Measurements from ENCODE around the gene MICB. TPM values are rescaled to one million over a fixed set of nuclear protein-coding genes. Genes with fewer than 3 reads are reported as not detected.

MICB gene
- total RNA-seq, 1 donor from 2014 or later = 36.1 TPM

DNA sequence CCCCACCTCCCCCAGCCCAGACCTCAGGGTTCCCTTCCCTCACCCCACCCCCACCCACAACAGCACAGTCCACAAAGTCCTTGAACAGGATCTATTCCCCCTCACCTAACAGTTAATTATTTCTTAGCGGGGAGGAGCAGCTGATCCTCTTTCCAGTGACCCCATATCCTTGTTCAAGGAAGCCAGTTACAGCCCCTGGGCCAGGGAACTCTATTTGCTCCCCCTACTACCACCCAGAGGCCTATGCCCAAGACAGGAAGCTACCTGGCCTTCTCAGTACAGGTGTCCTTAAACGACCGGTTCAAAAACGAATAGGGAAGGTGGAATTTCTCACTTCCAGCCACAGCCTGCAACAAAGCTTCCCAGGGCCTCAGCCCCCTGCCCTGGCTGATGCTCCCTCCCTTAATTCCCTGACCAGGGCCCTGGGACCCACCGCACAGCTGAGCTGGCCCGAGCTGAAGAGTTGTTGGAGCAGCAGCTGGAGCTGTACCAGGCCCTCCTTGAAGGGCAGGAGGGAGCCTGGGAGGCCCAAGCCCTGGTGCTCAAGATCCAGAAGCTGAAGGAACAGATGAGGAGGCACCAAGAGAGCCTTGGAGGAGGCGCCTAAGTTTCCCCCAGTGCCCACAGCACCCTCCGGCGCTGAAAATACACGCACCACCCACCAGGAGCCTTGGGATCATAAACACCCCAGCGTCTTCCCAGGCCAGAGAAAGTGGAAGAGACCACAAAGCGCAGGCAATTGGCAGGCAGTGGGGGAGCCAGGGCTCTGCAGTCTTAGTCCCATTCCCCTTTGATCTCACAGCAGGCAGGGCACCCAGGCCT is 31.6 kb downstream of the MICB start:
- no peak for DNase-seq (ENCODE audit: low spot score)
- H3K4me1 Mint-ChIP-seq (ENCODE audit: low read depth) = peaks cover 7% of the 10 kb centered on the region

GRCh38 chr6:31530659-31531058 is 32.7 kb downstream of the MICB start:
- Mint-ChIP-seq H3K4me1 (ENCODE audit: low read depth) (peaks cover 11% of the 10 kb centered on the region), H3K36me3 (ENCODE audit: low read depth) (peaks cover 50% of the 10 kb centered on the region), H3K27ac (no peak overlapping the region), H3K27me3 (ENCODE audit: insufficient read depth) (no peaks in the 10 kb centered on the region), H3K9me3 (no peaks in the 10 kb centered on the region), H3K4me3 (no peak overlapping the region)
- intact Hi-C loops (cut with micrococcal nuclease) = no loop called here
- DNase-seq (ENCODE audit: low spot score) = no peak

More for the DNA sequence above, 31.6 kb downstream of the MICB start:
- Mint-ChIP-seq H3K27ac (no peak overlapping the region), H3K36me3 (ENCODE audit: low read depth) (peaks cover 39% of the 10 kb centered on the region), H3K4me3 (no peak overlapping the region), H3K9me3 (no peaks in the 10 kb centered on the region), H3K27me3 (ENCODE audit: insufficient read depth) (no peaks in the 10 kb centered on the region)
- intact Hi-C loops (cut with micrococcal nuclease) = no loop called here

- Mint-ChIP-seq H3K4me1 (ENCODE audit: low read depth) (peaks cover 16% of the 10 kb centered on the region), H3K27ac (no peak overlapping the region), H3K9me3 (no peaks in the 10 kb centered on the region), H3K36me3 (ENCODE audit: low read depth) (peaks cover 55% of the 10 kb centered on the region), H3K4me3 (no peak overlapping the region), H3K27me3 (ENCODE audit: insufficient read depth) (no peaks in the 10 kb centered on the region)
- no peak for DNase-seq (ENCODE audit: low spot score)
- intact Hi-C loops (cut with micrococcal nuclease) = no loop called here
Measured at GRCh38 chr6:31531162-31531561, 33.2 kb downstream of the MICB start.

- peaks cover 62% of the 10 kb centered on the region for H3K36me3 Mint-ChIP-seq (ENCODE audit: low read depth)
- no peak for DNase-seq (ENCODE audit: low spot score)
- no peaks in the 10 kb centered on the region for H3K9me3 Mint-ChIP-seq
- H3K4me3 Mint-ChIP-seq = no peak overlapping the region
- peak overlapping the region; percentile 0 for H3K27ac Mint-ChIP-seq
- peaks cover 21% of the 10 kb centered on the region for H3K4me1 Mint-ChIP-seq (ENCODE audit: low read depth)
- H3K27me3 Mint-ChIP-seq (ENCODE audit: insufficient read depth) = no peaks in the 10 kb centered on the region
- intact Hi-C loops (cut with micrococcal nuclease) = no loop called here
Measured at GRCh38 chr6:31531771-31532643, 34.1 kb downstream of the MICB start.

DNA sequence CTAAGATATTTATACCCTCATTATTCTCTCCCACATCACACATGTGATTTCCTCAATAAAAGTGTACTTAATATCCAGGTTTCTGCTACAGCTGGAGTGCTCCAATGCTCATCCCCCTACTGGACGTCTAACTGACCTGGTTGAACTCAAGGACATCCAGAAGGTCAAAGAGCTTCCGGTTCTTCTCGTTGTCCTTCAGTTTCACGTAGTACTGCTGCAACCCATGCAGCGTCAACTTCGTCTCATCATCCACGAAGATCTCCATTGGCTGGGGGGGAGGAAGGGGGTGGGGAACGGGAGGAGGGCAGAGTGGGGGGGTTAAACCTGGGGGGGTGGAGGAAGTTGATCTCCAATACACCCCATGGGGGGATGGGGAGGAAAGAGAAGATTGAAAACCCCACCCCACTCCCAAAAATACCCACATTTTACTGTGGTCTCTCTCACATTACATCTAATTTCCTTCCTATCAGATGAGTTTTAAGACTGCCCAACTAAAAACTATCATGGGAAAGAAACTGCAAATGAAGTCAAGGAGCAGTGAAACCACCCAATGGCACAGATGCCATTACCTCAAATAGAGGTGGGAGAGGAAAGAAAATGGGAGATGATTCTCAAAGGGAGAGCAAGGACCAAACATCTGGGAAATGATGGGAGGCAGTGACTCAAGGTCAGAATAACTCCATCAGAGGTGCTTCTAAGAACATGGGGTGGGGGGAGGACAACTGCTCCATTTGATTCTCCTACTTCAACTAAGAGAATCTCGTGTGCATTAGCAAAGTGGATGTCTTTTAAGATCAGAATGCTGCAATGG is 34.9 kb downstream of the MICB start:
- Mint-ChIP-seq H3K4me1 (ENCODE audit: low read depth) (peaks cover 21% of the 10 kb centered on the region), H3K36me3 (ENCODE audit: low read depth) (peaks cover 66% of the 10 kb centered on the region), H3K9me3 (no peaks in the 10 kb centered on the region), H3K27ac (peak overlapping the region; percentile 0), H3K27me3 (ENCODE audit: insufficient read depth) (no peaks in the 10 kb centered on the region), H3K4me3 (no peak overlapping the region)
- intact Hi-C loops (cut with micrococcal nuclease) = no loop called here
- DNase-seq (ENCODE audit: low spot score) = no peak

GRCh38 chr6:31533455-31533841 is 35.5 kb downstream of the MICB start:
- H3K36me3 Mint-ChIP-seq (ENCODE audit: low read depth) = peaks cover 67% of the 10 kb centered on the region
- no peak for DNase-seq (ENCODE audit: low spot score)
- peaks cover 26% of the 10 kb centered on the region for H3K4me1 Mint-ChIP-seq (ENCODE audit: low read depth)
- no peaks in the 10 kb centered on the region for H3K9me3 Mint-ChIP-seq
- intact Hi-C loops (cut with micrococcal nuclease) = no loop called here
- H3K4me3 Mint-ChIP-seq = no peak overlapping the region
- no peak overlapping the region for H3K27ac Mint-ChIP-seq
- H3K27me3 Mint-ChIP-seq (ENCODE audit: insufficient read depth) = no peaks in the 10 kb centered on the region

GRCh38 chr6:31534011-31534410 is 36.1 kb downstream of the MICB start:
- Mint-ChIP-seq H3K27ac (no peak overlapping the region), H3K4me1 (ENCODE audit: low read depth) (peaks cover 31% of the 10 kb centered on the region), H3K27me3 (ENCODE audit: insufficient read depth) (no peaks in the 10 kb centered on the region), H3K9me3 (no peaks in the 10 kb centered on the region), H3K4me3 (no peak overlapping the region), H3K36me3 (ENCODE audit: low read depth) (peaks cover 71% of the 10 kb centered on the region)
- no peak for DNase-seq (ENCODE audit: low spot score)
- intact Hi-C loops (cut with micrococcal nuclease) = no loop called here

- peaks cover 37% of the 10 kb centered on the region for H3K4me1 Mint-ChIP-seq (ENCODE audit: low read depth)
- no peak overlapping the region for H3K4me3 Mint-ChIP-seq
- H3K27me3 Mint-ChIP-seq (ENCODE audit: insufficient read depth) = no peaks in the 10 kb centered on the region
- H3K27ac Mint-ChIP-seq = no peak overlapping the region
- H3K36me3 Mint-ChIP-seq (ENCODE audit: low read depth) = peaks cover 77% of the 10 kb centered on the region
- H3K9me3 Mint-ChIP-seq = no peaks in the 10 kb centered on the region
- intact Hi-C loops (cut with micrococcal nuclease) = no loop called here
- DNase-seq (ENCODE audit: low spot score) = no peak
Measured at GRCh38 chr6:31534521-31535040, 36.6 kb downstream of the MICB start.

DNA sequence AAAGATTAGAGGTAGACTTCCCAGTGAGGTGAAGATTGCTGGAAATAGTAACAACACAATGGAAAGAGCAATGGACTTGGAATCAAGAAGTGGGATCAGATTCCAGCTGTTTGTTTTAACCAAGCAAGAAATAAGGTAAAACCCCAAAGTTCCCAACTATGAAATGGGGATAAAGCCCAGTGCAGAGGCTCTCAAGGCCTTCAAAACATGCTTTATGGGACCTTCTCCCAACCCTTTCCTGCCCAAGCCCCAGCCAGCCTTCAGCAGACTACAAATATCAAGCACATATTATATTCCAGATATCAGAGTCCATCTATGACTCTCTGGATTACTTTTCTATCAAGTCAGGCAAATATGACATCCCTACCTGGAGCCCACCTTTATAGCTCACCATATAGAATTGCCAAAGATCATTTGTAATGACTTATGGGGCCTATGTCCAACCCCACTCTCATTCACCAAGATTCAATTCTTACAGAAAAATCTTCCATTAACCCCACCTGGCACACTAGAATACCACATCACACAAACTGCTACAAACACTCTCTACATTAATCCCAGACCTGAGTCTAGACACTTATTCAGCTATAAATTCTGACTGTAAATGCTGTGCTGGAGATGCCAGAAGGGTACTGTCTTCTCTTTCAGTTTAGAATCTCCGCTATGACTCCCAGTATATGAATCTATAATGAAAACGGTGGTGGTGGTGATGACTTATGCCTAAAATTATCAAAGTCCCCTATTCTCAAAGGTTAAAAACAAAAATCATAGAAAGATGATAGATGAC is 37.8 kb downstream of the MICB start:
- no peak for DNase-seq (ENCODE audit: low spot score)
- peaks cover 48% of the 10 kb centered on the region for H3K4me1 Mint-ChIP-seq (ENCODE audit: low read depth)
- H3K9me3 Mint-ChIP-seq = no peaks in the 10 kb centered on the region
- H3K27me3 Mint-ChIP-seq (ENCODE audit: insufficient read depth) = no peaks in the 10 kb centered on the region
- no peak overlapping the region for H3K4me3 Mint-ChIP-seq
- peak overlapping the region; percentile 2 for H3K27ac Mint-ChIP-seq
- intact Hi-C loops (cut with micrococcal nuclease) = no loop called here
- H3K36me3 Mint-ChIP-seq (ENCODE audit: low read depth) = peaks cover 80% of the 10 kb centered on the region

DNA sequence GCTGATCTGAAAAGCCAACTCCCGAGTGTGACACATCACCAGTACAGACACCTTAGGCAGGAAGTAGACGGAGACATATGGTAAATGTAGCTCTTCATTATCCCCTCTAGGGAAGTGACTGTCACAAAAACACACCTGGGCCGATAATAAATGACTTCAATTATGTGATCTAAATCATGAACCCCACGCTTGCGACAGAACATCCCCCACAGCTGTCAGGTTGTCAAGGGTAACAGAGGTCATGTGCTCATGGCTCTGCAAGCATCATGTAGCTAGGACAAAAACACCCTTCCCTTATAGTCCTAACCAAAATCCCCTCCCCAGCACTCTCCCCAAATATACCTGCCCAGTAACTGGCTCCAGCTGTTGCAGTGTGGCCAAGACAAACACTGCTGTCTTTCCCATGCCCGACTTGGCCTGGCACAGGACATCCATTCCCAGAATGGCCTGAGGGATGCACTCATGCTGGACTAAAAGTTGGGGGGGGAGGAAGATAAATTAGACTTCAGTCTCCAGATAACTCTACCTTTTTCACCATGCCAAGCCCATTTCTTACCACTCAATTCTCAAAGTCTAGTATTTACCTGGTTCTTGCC is 41.0 kb downstream of the MICB start:
- intact Hi-C loops (cut with micrococcal nuclease) = no loop called here
- H3K36me3 Mint-ChIP-seq (ENCODE audit: low read depth) = peaks cover 65% of the 10 kb centered on the region
- no peaks in the 10 kb centered on the region for H3K9me3 Mint-ChIP-seq
- H3K27me3 Mint-ChIP-seq (ENCODE audit: insufficient read depth) = no peaks in the 10 kb centered on the region
- H3K27ac Mint-ChIP-seq = peak overlapping the region; percentile 31
- H3K4me1 Mint-ChIP-seq (ENCODE audit: low read depth) = peaks cover 41% of the 10 kb centered on the region
- peak overlapping the region; percentile 100 for H3K4me3 Mint-ChIP-seq
- DNase-seq (ENCODE audit: low spot score) = no peak

DNA sequence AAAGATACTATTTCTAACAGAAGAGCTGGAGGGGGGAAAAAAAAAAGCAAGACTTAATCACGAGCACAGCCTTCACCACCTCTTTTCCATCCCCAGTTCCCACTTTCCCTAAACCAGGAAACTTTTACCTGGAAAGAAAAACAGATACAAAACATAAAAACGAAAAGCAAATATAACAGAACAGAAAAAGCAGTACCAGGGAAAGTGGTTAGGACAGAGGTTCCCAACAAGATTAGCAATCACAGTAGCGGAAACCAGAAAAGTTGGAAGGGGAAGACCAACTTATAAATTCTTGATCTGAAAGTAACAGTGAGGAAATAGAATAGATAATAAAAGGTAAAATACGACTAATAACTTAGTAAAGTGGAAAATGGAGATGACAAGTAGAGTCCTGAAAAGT is 42.7 kb downstream of the MICB start:
- H3K27ac Mint-ChIP-seq = peak overlapping the region; percentile 97
- peaks cover 2% of the 10 kb centered on the region for H3K27me3 Mint-ChIP-seq (ENCODE audit: insufficient read depth)
- intact Hi-C loops (cut with micrococcal nuclease) = loop anchor here (1.0 to 10.0 kb wide), 4 partner anchors 46 to 414 kb away; partner anchors contain the start of genes CCHCR1, NELFE, SKIC2 and TCF19
- peaks cover 48% of the 10 kb centered on the region for H3K36me3 Mint-ChIP-seq (ENCODE audit: low read depth)
- DNase-seq (ENCODE audit: low spot score) = no peak
- H3K9me3 Mint-ChIP-seq = no peaks in the 10 kb centered on the region
- peak overlapping the region; percentile 100 for H3K4me3 Mint-ChIP-seq
- H3K4me1 Mint-ChIP-seq (ENCODE audit: low read depth) = peaks cover 41% of the 10 kb centered on the region

All from activated T-helper 1 cell treated with anti-CD3 and anti-CD28 coated beads, Interleukin-12 subunit alpha, Interleukin-12 subunit beta, Interleukin-2, Interleukin-4 antibody, amounts not matched to agents 30 ng/mL and 10 ng/mL and 1 ng/mL, durations not matched to agents 14 hours and 24 hours and 36 hours (primary cell).